ENCODE measurements around the gene MISP3. TPM values are rescaled to one million over a fixed set of nuclear protein-coding genes. Genes with fewer than 3 reads are reported as not detected.

The MISP3 gene
- total and polyA plus RNA-seq, 8 donors = 6.4 to 21.4 (median 8.3) TPM

DNA sequence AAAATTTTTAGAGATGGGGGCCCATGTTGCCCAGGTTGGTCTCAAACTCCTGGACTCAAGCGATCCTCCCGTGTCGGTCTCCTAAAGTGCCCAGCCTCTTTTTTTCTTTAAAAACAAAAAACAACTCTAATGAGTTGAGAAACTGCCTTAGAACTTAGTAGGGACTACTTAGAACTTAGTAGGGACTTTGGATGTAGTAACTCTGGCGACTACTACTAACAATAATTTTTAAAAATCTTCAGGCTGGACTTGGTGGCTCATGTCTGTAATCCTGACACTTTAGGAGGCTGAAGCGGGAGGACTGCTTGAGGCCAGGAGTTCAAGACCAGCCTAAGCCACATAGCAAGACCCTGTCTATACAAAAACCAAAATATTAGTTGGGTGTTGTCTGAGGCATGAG is 13.5 kb downstream of the MISP3 start:
- DNase-seq (no peak), ATAC-seq (no peak), FAIRE-seq (no peak)
- intact Hi-C loops (cut with DNase I) = no loop called here
- Histone ChIP-seq H3K27me3 (no peaks in the 10 kb centered on the region), H3K9me3 (no peaks in the 10 kb centered on the region), H3K27ac (no peak overlapping the region), H3K36me3 (no peaks in the 10 kb centered on the region), H3K4me3 (no peak overlapping the region), H3K4me1 (peaks cover 0 to 11% (median 0%) of the 10 kb centered on the region in 3 donors)
- whole genome bisulfite sequencing, 2 donors = 86 to 89% methylated on average over 5 of the region's 5 CpGs
- TF ChIP-seq, protein P1, sequence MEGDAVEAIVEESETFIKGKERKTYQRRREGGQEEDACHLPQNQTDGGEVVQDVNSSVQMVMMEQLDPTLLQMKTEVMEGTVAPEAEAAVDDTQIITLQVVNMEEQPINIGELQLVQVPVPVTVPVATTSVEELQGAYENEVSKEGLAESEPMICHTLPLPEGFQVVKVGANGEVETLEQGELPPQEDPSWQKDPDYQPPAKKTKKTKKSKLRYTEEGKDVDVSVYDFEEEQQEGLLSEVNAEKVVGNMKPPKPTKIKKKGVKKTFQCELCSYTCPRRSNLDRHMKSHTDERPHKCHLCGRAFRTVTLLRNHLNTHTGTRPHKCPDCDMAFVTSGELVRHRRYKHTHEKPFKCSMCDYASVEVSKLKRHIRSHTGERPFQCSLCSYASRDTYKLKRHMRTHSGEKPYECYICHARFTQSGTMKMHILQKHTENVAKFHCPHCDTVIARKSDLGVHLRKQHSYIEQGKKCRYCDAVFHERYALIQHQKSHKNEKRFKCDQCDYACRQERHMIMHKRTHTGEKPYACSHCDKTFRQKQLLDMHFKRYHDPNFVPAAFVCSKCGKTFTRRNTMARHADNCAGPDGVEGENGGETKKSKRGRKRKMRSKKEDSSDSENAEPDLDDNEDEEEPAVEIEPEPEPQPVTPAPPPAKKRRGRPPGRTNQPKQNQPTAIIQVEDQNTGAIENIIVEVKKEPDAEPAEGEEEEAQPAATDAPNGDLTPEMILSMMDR (IDR thresholded peaks at IDR 0.05) = no peak

DNA sequence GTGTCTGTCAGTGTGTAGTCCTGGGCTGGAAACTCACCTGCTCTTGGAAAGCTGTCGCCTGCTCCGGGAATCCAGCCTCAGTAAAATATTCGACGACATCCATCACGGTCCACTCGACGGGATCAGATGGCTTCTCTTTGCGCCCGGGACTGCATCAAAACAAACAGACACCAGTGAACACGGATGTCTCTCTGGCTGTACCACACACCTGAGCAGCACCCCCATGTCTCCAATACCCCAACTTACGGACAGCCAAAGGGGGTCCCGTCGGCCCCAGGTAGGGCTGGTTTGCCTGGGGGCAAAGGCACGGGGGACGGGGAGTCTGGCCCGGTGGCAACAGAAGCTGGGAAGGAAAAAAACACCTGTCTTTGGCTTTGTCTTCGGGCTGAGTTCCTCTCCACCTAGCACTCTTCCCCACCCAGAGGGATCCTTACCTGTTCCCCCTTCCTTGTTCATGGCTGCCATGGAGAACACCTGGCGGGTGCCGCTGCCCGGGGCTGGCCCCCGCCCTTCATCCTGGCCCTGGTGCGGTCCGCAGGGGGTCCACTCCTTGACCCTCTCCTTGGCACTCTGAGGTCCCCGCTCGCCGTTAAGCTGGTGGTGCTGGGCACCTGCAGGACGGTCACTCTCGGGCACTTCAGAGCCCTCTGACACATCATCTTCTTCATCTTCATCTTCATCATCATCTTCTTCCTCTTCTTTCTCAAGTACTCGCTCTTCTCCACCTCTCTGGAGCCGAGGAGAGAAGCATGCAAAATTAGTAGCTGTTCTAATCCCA is 16.2 kb downstream of the MISP3 start:
- Histone ChIP-seq H3K36me3 (no peaks in the 10 kb centered on the region), H3K27ac (no peak overlapping the region), H3K27me3 (no peaks in the 10 kb centered on the region), H3K4me3 (peak overlapping the region in 2 of 4 donors; percentile 79 to 90), H3K9me3 (no peaks in the 10 kb centered on the region), H3K4me1 (peaks cover 0 to 3% (median 0%) of the 10 kb centered on the region in 3 donors)
- intact Hi-C loops (cut with DNase I) = no loop called here
- no peak for ATAC-seq
- TF ChIP-seq, protein P1 (IDR thresholded peaks at IDR 0.05) = no peak
- FAIRE-seq = no peak
- WGBS, 2 donors = 87 to 91% methylated on average over 30 of the region's 30 CpGs
- peak in 1 of 6 donors; percentile 75 for DNase-seq

DNA sequence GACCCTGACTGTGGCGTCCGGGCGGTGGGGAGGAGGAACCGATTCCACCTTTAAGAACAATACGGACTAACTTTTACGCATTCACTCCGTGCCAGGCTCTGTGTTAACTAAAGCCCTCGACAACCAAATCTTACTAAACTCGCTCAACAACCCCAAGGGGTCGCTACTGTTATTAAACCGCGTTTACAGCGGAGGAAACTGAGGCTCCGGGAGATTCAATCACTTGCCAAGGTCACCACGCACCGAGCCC is 16.8 kb downstream of the MISP3 start:
- no peaks in the 10 kb centered on the region for H3K36me3 ChIP-seq
- TF ChIP-seq, protein P1 (IDR thresholded peaks at IDR 0.05) = no peak
- no peak for DNase-seq
- ATAC-seq = no peak
- intact Hi-C loops (cut with DNase I) = no loop called here
- H3K9me3 ChIP-seq = no peaks in the 10 kb centered on the region
- no peak for FAIRE-seq
- H3K4me3 ChIP-seq = peak overlapping the region; percentile 7 to 90 (median 56)
- 17 to 19% methylated on average over 16 of the region's 16 CpGs for WGBS, 2 donors
- H3K27me3 ChIP-seq = no peaks in the 10 kb centered on the region
- peaks cover 0 to 3% (median 0%) of the 10 kb centered on the region in 3 donors for H3K4me1 ChIP-seq
- peak overlapping the region in 1 of 4 donors; percentile 10 for H3K27ac ChIP-seq

DNA sequence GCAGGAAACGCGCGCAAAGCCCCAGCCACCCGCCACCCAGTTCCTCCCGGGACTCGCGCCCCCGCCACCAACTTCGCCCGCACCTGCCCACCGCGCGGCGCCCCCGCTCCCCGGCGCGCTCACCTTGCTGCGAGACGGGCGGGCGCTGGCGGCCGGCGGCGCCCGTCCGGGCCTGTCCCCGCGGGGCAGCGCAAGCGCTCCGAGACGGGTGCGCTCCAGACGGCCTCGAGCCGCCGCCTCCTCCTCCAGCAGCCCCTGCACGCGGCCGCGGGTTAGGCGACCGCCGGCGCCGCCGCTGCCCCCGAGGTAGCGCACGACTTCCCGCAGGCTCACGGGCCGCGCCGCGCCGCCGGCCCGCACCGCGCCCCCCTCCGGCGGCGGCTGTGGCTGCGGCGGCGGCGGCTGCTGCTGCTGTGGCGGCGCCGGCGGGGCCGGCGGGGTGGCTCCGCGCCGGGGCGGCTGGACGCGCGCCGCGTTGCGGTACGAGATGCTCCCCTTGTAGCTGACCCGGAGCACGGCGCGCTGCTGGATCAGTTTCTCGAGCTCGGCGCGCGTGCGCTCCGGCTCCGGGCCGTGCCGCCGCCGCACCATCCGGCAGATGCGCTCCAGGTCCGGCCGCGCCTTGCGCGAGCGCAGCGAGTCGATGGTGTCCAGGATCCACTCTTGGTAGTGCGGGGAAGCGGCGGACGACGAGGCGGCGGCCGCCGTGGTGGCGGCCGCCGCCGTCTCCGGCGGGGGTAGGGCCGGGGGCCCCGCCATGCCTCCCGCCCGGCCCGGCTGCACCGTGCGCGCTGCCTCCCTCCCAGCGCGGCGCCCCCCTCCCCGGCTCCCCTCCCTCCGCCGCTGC is 17.3 kb downstream of the MISP3 start:
- Histone ChIP-seq H3K4me1 (peaks cover 0 to 3% (median 0%) of the 10 kb centered on the region in 3 donors), H3K27ac (peak overlapping the region in 3 of 4 donors; percentile 33 to 94 (median 91)), H3K9me3 (no peaks in the 10 kb centered on the region), H3K36me3 (no peaks in the 10 kb centered on the region), H3K27me3 (no peaks in the 10 kb centered on the region), H3K4me3 (peak overlapping the region; percentile 7 to 90 (median 72))
- intact Hi-C loops (cut with DNase I) = no loop called here
- DNase-seq = peak in 5 of 6 donors; percentile 45 to 87 (median 68)
- ATAC-seq = peak in 3 of 4 donors; percentile 5 to 15 (median 8)
- FAIRE-seq = no peak
- TF ChIP-seq, protein P1 (IDR thresholded peaks at IDR 0.05) = no peak
- WGBS, 2 donors = 0 to 1% methylated on average over 75 to 141 of the region's 142 CpGs
